Natural killer cell treated with Interleukin-12 subunit alpha and Interleukin-12 subunit beta and Interleukin-15 and Interleukin-18, amount 100 ng/mL, for 72 hours (primary cell): Measurements from ENCODE around the gene CD22. TPM values are rescaled to one million over a fixed set of nuclear protein-coding genes. Genes with fewer than 3 reads are reported as not detected.
A peak's percentile ranks its signal among the peaks of the same experiment; 100 is the strongest.
"Not testable (repeated sequence)": the region's sequence is repeated elsewhere in the genome, so short reads cannot be mapped to it uniquely, and the experiment has no call there.

ENCODE experiments used
- ATAC-seq, 2 donors: fragments of 150-1000 bp; cut with Tn5 transposase in 1 of 2; sonication (Bioruptor Pico), chemical (Tn5 transposase) in 1 of 2; 2 replicates each; pipeline ENCODE4 v1.10.0; 2021
- DNase-seq: peaks from one replicate; pipeline ENCODE4 v3.0.0; 2022; ENCODE audit warnings: low spot score
- H3K27ac Mint-ChIP-seq, 2 donors: 1 replicate in 1 of 2; 2 replicates in 1 of 2; pipeline ENCODE4 v1.8.0; 2022; ENCODE audit warnings: mixed read lengths in 2 of 2, mild to moderate bottlenecking in 1 of 2, moderate library complexity in 1 of 2
- H3K27me3 Mint-ChIP-seq, 2 donors: 1 replicate in 1 of 2; 2 replicates in 1 of 2; pipeline ENCODE4 v1.8.0; 2022; ENCODE audit warnings: mixed read lengths in 2 of 2
- H3K36me3 Mint-ChIP-seq: one replicate; pipeline ENCODE4 v1.8.0; 2022; ENCODE audit warnings: mixed read lengths
- H3K4me1 Mint-ChIP-seq, 2 donors: 1 replicate in 1 of 2; 2 replicates in 1 of 2; pipeline ENCODE4 v1.8.0; 2022; ENCODE audit warnings: low read depth in 2 of 2, mixed read lengths in 2 of 2, mild to moderate bottlenecking in 1 of 2
- H3K4me3 Mint-ChIP-seq: one replicate; pipeline ENCODE4 v1.8.0; 2022; ENCODE audit warnings: mixed read lengths
- H3K9me3 Mint-ChIP-seq: 2 replicates; pipeline ENCODE4 v1.8.0; 2022; ENCODE audit warnings: mixed read lengths
- total RNA-seq, 2 donors: library from RNA; stranded (reverse); gene quantifications; one replicate each; pipeline ENCODE4 v1.2.3, GENCODE V29; 2022

CD22 gene
- total RNA-seq, 2 donors from 2014 or later: 1.1 to 15.0 TPM

- no peak overlapping the region for H3K4me3 Mint-ChIP-seq
- H3K4me1 Mint-ChIP-seq: peaks cover 13 to 29% of the 10 kb centered on the region in 2 donors
- no peaks in the 10 kb centered on the region for H3K9me3 Mint-ChIP-seq
- peak overlapping the region; percentile 32 to 49 for H3K27ac Mint-ChIP-seq
- no peaks in the 10 kb centered on the region for H3K36me3 Mint-ChIP-seq
- H3K27me3 Mint-ChIP-seq: peaks cover 4 to 17% of the 10 kb centered on the region in 2 donors
- DNase-seq: peak; percentile 18
- ATAC-seq: no peak
Measured at GRCh38 chr19:35355791-35356460, 26.9 kb downstream of the CD22 start.

GRCh38 chr19:35357867-35358573 lies 29.0 kb downstream of the CD22 start, which contains the start of gene FFAR3:
Gene FFAR3 (plus strand): TSS chr19:35358460. CDS start chr19:35358891, 431 bp downstream.
- Mint-ChIP-seq H3K4me1 (peaks cover 13 to 28% of the 10 kb centered on the region in 2 donors), H3K36me3 (no peaks in the 10 kb centered on the region), H3K9me3 (no peaks in the 10 kb centered on the region), H3K27me3 (peaks cover 14 to 17% of the 10 kb centered on the region in 2 donors), H3K27ac (peak within 1 kb of the TSS; percentile 7 to 79), H3K4me3 (peak within 1 kb of the TSS; percentile 37)
- DNase-seq: no peak
- ATAC-seq: no peak

GRCh38 chr19:35358834-35359233 lies 29.8 kb downstream of the CD22 start:
- H3K27me3 Mint-ChIP-seq: peaks cover 14 to 17% of the 10 kb centered on the region in 2 donors
- not testable (repeated sequence) for DNase-seq, ATAC-seq, H3K27ac Mint-ChIP-seq, H3K4me3 Mint-ChIP-seq, H3K9me3 Mint-ChIP-seq, H3K36me3 Mint-ChIP-seq
- peaks cover 13 to 25% of the 10 kb centered on the region in 2 donors for H3K4me1 Mint-ChIP-seq

DNA sequence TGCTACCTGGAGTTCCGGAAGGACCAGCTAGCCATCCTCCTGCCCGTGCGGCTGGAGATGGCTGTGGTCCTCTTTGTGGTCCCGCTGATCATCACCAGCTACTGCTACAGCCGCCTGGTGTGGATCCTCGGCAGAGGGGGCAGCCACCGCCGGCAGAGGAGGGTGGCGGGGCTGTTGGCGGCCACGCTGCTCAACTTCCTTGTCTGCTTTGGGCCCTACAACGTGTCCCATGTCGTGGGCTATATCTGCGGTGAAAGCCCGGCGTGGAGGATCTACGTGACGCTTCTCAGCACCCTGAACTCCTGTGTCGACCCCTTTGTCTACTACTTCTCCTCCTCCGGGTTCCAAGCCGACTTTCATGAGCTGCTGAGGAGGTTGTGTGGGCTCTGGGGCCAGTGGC lies 30.4 kb downstream of the CD22 start:
- ATAC-seq, H3K9me3 Mint-ChIP-seq, H3K27ac Mint-ChIP-seq: not testable (repeated sequence)

GRCh38 chr19:35360081-35360480 lies 31.1 kb downstream of the CD22 start:
- not testable (repeated sequence) for H3K36me3 Mint-ChIP-seq, ATAC-seq, H3K4me3 Mint-ChIP-seq, DNase-seq, H3K9me3 Mint-ChIP-seq, H3K27ac Mint-ChIP-seq
- Mint-ChIP-seq H3K27me3 (peaks cover 14 to 17% of the 10 kb centered on the region in 2 donors), H3K4me1 (peaks cover 13 to 21% of the 10 kb centered on the region in 2 donors)

More for the DNA sequence above, 30.4 kb downstream of the CD22 start:
- not testable (repeated sequence) for H3K4me3 Mint-ChIP-seq, H3K36me3 Mint-ChIP-seq, DNase-seq
- Mint-ChIP-seq H3K4me1 (peaks cover 13 to 25% of the 10 kb centered on the region in 2 donors), H3K27me3 (peaks cover 14 to 17% of the 10 kb centered on the region in 2 donors)

- Mint-ChIP-seq H3K4me1 (peaks cover 11 to 18% of the 10 kb centered on the region in 2 donors), H3K27me3 (peaks cover 17 to 19% of the 10 kb centered on the region in 2 donors), H3K27ac (peak overlapping the region in 1 of 2 donors; percentile 65), H3K9me3 (no peaks in the 10 kb centered on the region), H3K4me3 (no peak overlapping the region), H3K36me3 (no peaks in the 10 kb centered on the region)
- ATAC-seq (no peak), DNase-seq (peak; percentile 34)
Measured at GRCh38 chr19:35360880-35361420, 32.0 kb downstream of the CD22 start.

DNA sequence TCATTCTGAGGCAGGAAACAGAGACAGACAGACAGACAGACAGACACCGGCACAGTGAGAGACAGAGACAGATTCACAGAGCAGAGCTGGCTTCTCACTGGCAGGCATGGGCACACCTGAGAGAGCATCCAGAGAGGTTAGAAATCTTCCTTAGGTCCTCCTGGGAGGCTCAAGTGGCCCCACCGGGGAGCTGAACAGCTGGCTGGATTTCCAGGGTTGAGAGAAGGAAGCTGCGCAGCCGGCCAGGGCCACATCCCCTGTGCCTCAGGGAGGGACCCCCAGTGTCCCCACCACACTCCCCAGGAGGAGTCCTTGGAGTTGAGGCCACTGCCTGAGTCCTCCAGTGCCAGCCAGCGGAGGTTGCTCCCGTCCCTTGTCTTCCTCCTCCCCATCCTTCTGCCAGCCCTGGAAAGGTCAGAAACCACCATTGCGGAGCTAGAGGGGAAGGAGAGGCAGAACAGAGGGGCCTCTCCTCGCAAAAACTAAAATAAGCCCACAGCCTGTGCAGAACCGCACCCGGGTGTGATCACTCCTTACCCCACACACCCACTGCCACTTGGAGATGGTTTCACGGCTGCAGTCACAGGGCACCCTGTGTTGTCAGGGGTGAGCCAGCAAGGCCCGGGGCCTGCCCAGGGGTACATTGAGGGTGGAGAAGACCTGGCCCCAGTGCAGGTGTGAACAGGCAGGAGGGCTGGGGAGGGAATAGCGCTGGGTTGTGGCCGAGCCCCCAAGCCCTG lies 33.4 kb downstream of the CD22 start:
- Mint-ChIP-seq H3K4me1 (peaks cover 10 to 12% of the 10 kb centered on the region in 2 donors), H3K4me3 (no peak overlapping the region), H3K27me3 (peaks cover 19 to 20% of the 10 kb centered on the region in 2 donors), H3K36me3 (no peaks in the 10 kb centered on the region), H3K9me3 (no peaks in the 10 kb centered on the region), H3K27ac (peak overlapping the region in 1 of 2 donors; percentile 65)
- ATAC-seq: peak; percentile 17 to 57
- no peak for DNase-seq

GRCh38 chr19:35363001-35363590 lies 34.1 kb downstream of the CD22 start:
- no peak for DNase-seq

DNA sequence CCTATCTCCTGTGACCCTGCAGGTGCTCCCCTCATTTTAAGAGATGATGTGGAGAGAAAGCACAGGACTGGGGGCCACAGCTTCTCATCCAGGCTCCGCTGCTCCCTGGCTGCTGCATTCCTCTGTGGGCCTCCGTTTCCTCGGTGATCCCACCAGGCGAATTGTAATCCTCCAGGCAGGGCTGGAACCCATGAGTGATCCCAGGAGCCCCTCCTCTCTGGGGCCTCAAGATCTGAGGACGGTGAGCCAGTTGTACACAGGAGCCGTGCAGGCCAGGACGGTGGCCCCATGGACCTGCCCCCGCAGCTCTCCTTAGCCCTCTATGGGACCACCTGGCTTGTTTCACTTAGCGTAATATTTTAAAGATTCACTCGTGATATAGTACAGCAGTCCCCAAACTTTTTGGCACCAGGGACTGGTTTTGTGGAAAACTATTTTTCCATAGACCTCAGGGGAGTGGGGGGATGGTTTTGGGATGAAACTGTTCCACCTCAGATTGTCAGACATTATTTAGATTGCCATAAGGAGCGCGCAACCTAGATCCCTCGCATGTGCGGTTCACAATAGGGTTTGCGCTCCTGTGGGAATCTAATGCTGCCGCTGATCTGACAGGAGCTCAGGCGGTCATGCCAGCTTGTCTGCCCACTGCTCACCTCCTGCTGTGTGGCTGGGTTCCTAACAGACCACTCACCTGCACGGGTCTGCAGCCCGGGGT lies 34.9 kb downstream of the CD22 start:
- no peak for ATAC-seq
- DNase-seq: no peak
- Mint-ChIP-seq H3K36me3 (no peaks in the 10 kb centered on the region), H3K4me3 (no peak overlapping the region), H3K4me1 (peaks cover 0 to 4% of the 10 kb centered on the region in 2 donors), H3K27me3 (peaks cover 10 to 16% of the 10 kb centered on the region in 2 donors), H3K9me3 (no peaks in the 10 kb centered on the region), H3K27ac (peak overlapping the region in 1 of 2 donors; percentile 53)

More at GRCh38 chr19:35363001-35363590, 34.1 kb downstream of the CD22 start:
- no peaks in the 10 kb centered on the region for H3K36me3 Mint-ChIP-seq
- H3K4me1 Mint-ChIP-seq: peaks cover 3 to 7% of the 10 kb centered on the region in 2 donors
- H3K4me3 Mint-ChIP-seq: no peak overlapping the region
- H3K27me3 Mint-ChIP-seq: peaks cover 12 to 18% of the 10 kb centered on the region in 2 donors
- no peak overlapping the region for H3K27ac Mint-ChIP-seq
- no peak for ATAC-seq
- H3K9me3 Mint-ChIP-seq: no peaks in the 10 kb centered on the region

DNA sequence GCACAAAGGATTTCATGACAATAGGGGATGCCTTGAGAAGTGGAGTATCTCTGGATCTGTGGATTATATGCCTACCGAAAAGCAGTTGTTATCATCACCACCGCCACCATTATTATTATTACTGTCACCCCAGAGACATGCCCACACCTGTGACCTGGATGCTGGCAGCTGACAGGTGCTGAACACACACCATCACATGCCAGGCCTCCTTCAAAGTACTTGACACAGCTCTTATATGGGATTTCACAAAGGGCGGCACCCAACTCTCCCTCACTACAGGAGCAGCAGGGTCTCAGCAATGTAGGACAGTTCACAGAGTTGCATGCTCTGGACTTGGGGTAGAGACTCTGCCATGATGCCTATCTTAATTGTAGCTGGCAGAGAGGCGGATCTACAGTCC lies 36.3 kb downstream of the CD22 start:
- H3K4me1 Mint-ChIP-seq: peaks cover 0 to 4% of the 10 kb centered on the region in 2 donors
- no peaks in the 10 kb centered on the region for H3K9me3 Mint-ChIP-seq
- no peak for ATAC-seq
- no peak overlapping the region for H3K4me3 Mint-ChIP-seq
- peaks cover 10 to 16% of the 10 kb centered on the region in 2 donors for H3K27me3 Mint-ChIP-seq
- no peak for DNase-seq
- H3K27ac Mint-ChIP-seq: no peak overlapping the region
- no peaks in the 10 kb centered on the region for H3K36me3 Mint-ChIP-seq

- Mint-ChIP-seq H3K9me3 (no peaks in the 10 kb centered on the region), H3K27me3 (peaks cover 6 to 10% of the 10 kb centered on the region in 2 donors)
- DNase-seq: no peak
Measured at GRCh38 chr19:35368378-35368777, 39.4 kb downstream of the CD22 start.

GRCh38 chr19:35369522-35369921 lies 40.5 kb downstream of the CD22 start:
- peaks cover 0 to 5% of the 10 kb centered on the region in 2 donors for H3K4me1 Mint-ChIP-seq
- DNase-seq (no peak), ATAC-seq (no peak)
- no peaks in the 10 kb centered on the region for H3K36me3 Mint-ChIP-seq
- no peaks in the 10 kb centered on the region for H3K9me3 Mint-ChIP-seq
- no peak overlapping the region for H3K27ac Mint-ChIP-seq
- no peak overlapping the region for H3K4me3 Mint-ChIP-seq
- peaks cover 6 to 10% of the 10 kb centered on the region in 2 donors for H3K27me3 Mint-ChIP-seq

More at GRCh38 chr19:35368378-35368777, 39.4 kb downstream of the CD22 start:
- no peak overlapping the region for H3K4me3 Mint-ChIP-seq
- no peaks in the 10 kb centered on the region for H3K36me3 Mint-ChIP-seq
- ATAC-seq: no peak
- no peak overlapping the region for H3K27ac Mint-ChIP-seq
- H3K4me1 Mint-ChIP-seq: no peaks in the 10 kb centered on the region
